ENCODE data around the gene YAE1. TPM values are rescaled to one million over a fixed set of nuclear protein-coding genes. Genes with fewer than 3 reads are reported as not detected.

YAE1 gene
- total and polyA plus RNA-seq, 2 experiments from 2014 or later: 30.5 to 107 TPM

GRCh38 chr7:39616138-39616537, 49.9 kb downstream of the YAE1 start:
- H3K27ac Mint-ChIP-seq: no peak overlapping the region
- H3K4me3 Mint-ChIP-seq: no peak overlapping the region
- no peak overlapping the region for H3K27ac ChIP-seq (ENCODE audit: low read depth)
- no peaks in the 10 kb centered on the region for H3K79me2 ChIP-seq (replicated peaks; ENCODE audit: insufficient read depth)
- DNase-seq (ENCODE audit: low spot score) (no peak), ATAC-seq (no peak)
- H3F3A ChIP-seq (replicated peaks; ENCODE audit: low read depth): no peaks in the 10 kb centered on the region
- no peaks in the 10 kb centered on the region for H3K4me1 ChIP-seq (ENCODE audit: insufficient read depth)
- H3K36me3 ChIP-seq (ENCODE audit: insufficient read depth): no peaks in the 10 kb centered on the region
- no peaks in the 10 kb centered on the region for H3K27me3 Mint-ChIP-seq (ENCODE audit: insufficient read depth, low read depth, poor library complexity)
- H3K9me2 ChIP-seq (ENCODE audit: insufficient read depth): no peaks in the 10 kb centered on the region; the same call in 1 of the 2 replicates
- H3K36me3 Mint-ChIP-seq (ENCODE audit: low read depth): no peaks in the 10 kb centered on the region
- H3K4me3 ChIP-seq: no peak overlapping the region
- 0 out of 3 replicates have a peak, but pooled peaks cover 2% of the 10 kb centered on the region for H3K4me1 Mint-ChIP-seq
- H3K9me3 Mint-ChIP-seq: no peaks in the 10 kb centered on the region
- no peaks in the 10 kb centered on the region for H3K27me3 ChIP-seq (ENCODE audit: insufficient read depth)
- no peak overlapping the region for H3K4me2 ChIP-seq
- H4K20me1 ChIP-seq (replicated peaks; ENCODE audit: insufficient read depth): no peaks in the 10 kb centered on the region
- TF ChIP-seq REST (IDR thresholded peaks at IDR 0.05; ENCODE audit: unreplicated experiment) (no peak), ZNF462 (CRISPR knock-in tag; IDR thresholded peaks at IDR 0.05) (no peak)
- H2AFZ ChIP-seq: no peak overlapping the region

Data from GM23338 (cell line).